ENCODE measurements around the gene SPIB. TPM values are rescaled to one million over a fixed set of nuclear protein-coding genes. Genes with fewer than 3 reads are reported as not detected.

SPIB gene
- total RNA-seq, 2 experiments from 2014 or later, result 1.6 TPM

DNA sequence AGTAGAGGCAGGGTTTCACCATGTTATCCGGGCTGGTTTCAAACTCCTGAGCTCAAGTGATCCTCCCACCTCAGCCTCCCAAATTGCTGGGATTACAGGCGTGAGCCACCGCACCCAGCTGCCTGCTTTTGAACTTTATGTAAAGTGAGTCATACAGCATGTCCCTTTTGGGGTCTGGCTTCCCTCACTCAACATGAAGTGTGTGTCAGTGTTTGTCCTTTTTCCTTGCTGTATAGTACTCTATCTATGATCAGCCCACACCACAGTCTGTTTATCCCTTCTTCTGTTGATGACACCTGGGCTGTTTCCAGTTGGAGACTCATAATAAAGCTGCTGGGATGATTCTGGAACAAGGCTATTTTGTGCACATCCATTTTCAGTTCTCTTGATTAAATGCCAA, 2.1 kb downstream of the SPIB start:
- Mint-ChIP-seq H3K36me3 (peaks cover 19% of the 10 kb centered on the region), H3K4me3 (no peak overlapping the region), H3K9me3 (no peaks in the 10 kb centered on the region), H3K27ac (no peak overlapping the region), H3K4me1 (peaks cover 11% of the 10 kb centered on the region), H3K27me3 (peaks cover 38% of the 10 kb centered on the region)
- DNase-seq, result no peak

DNA sequence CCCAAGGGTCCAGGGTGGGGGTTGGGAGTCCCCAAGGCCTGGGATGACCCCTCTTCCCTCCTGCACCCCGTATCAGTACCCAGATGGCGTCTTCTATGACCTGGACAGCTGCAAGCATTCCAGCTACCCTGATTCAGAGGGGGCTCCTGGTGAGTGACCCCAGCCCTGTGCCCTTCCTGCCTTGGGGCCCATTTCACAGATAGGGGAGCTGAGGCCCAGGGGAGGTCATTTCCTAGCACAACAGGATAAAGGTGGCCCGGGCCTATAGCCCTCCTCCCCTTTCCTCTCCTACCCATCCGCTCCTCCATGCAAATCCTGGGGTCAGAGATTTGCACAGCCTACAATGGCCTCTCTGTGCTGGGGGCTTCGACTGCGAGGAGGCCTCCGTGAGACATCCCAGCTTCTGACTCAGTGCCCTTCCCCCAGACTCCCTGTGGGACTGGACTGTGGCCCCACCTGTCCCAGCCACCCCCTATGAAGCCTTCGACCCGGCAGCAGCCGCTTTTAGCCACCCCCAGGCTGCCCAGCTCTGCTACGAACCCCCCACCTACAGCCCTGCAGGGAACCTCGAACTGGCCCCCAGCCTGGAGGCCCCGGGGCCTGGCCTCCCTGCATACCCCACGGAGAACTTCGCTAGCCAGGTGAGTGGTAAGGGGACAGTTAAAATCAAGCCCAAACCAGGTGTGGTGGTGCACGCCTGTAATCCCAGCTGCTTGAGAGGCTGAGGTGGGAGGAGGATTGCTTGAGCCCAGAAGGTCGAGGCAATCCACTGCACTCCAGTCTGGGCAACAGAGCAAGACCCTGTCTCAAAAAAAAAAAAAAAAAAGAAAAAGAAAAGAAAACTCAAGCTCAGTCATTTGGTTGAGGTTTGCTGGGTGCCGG, 3.9 kb downstream of the SPIB start:
- Mint-ChIP-seq H3K4me1 (peaks cover 11% of the 10 kb centered on the region), H3K36me3 (peaks cover 16% of the 10 kb centered on the region), H3K4me3 (no peak overlapping the region), H3K27me3 (peaks cover 38% of the 10 kb centered on the region), H3K9me3 (no peaks in the 10 kb centered on the region), H3K27ac (no peak overlapping the region)
- DNase-seq, result no peak

DNA sequence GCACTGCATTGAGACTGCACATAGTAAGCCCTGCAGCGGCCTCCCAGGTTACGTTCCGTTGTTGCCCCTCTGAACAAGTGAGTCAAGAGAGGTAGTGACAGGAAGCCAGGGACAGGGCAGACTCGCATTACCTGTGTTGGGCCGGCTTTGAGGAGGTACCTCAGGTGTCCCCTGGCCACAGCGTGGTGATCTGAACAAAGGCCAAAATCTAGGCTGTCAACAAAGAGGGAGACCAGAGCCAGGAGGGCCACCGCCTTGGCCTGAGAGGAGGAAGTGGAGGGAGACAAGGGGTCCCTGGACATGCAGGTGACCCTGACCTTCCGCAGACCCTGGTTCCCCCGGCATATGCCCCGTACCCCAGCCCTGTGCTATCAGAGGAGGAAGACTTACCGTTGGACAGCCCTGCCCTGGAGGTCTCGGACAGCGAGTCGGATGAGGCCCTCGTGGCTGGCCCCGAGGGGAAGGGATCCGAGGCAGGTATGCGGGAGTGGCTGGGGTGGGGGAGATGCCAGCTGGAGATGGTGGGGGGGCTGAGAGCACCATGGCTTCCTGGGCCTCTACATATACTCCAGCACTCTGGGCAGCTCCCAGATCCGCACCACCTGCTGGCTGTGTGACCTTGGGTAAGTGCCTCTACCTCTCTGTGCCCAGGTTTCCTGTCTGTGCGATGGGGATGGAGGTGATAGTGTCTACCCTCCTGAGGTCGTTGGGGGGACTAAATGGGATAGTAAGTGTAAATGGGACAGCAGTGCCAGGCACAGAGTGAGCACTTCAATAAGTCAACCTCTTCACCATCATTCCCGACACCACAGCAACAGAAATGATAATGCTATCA, 4.8 kb downstream of the SPIB start:
- Mint-ChIP-seq H3K36me3 (peaks cover 16% of the 10 kb centered on the region), H3K4me3 (no peak overlapping the region), H3K4me1 (peaks cover 11% of the 10 kb centered on the region), H3K27me3 (peaks cover 34% of the 10 kb centered on the region), H3K27ac (no peak overlapping the region), H3K9me3 (no peaks in the 10 kb centered on the region)
- DNase-seq, result no peak

DNA sequence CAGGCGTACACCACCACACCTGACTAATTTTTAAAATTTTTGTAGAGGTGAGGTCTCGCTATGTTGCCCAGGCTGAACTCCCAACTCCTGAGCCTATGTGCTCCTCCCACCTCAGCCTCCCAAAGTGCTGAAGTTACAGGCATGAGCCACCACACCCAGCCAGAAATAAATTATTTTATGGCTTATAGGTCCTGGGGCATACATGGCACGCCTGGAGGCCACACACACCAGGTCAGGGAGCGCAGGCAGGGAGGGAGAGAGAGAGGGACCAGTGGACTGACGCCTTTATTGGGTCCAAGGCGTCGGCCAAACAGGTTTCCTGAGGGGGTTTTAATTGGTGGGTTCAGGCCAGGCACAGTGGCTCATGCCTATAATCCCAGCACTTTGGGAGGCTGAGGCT, 6.8 kb downstream of the SPIB start:
- no peak for DNase-seq
- Mint-ChIP-seq H3K36me3 (peaks cover 8% of the 10 kb centered on the region), H3K4me3 (no peak overlapping the region), H3K4me1 (peaks cover 1% of the 10 kb centered on the region), H3K27ac (no peak overlapping the region), H3K9me3 (no peaks in the 10 kb centered on the region), H3K27me3 (peaks cover 32% of the 10 kb centered on the region)

DNA sequence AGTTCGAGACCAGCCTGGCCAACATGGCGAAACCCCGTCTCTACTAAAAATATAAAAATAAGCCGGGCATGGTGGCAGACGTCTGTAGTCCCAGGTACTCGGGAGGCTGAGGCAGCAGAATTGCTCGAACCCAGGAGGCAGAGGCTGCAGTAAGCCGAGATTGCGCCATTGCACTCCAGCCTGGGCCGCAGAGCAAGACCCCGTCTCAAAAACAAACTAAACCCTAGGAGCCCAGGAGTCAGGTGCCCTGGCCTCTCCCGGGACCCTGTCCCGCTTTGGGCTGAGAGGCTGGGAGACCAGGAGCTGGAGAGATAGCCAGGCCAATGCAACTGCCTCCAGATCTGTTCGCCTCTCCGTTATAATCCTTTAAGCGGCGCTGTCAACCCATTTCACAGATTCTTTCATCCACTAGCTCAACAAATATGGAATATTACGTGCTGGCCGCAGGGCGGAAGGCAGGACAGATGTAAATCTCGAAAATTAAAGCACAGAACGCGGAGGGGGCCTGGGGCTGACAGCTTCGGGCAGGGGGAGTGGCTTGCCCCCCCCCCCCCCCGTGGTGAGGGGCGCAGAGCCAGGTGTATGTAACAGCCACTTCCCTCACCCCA, 8.7 kb downstream of the SPIB start:
- Mint-ChIP-seq H3K9me3 (no peaks in the 10 kb centered on the region), H3K27me3 (peaks cover 27% of the 10 kb centered on the region), H3K27ac (no peak overlapping the region), H3K36me3 (no peaks in the 10 kb centered on the region), H3K4me1 (peaks cover 13% of the 10 kb centered on the region), H3K4me3 (no peak overlapping the region)
- no peak for DNase-seq

DNA sequence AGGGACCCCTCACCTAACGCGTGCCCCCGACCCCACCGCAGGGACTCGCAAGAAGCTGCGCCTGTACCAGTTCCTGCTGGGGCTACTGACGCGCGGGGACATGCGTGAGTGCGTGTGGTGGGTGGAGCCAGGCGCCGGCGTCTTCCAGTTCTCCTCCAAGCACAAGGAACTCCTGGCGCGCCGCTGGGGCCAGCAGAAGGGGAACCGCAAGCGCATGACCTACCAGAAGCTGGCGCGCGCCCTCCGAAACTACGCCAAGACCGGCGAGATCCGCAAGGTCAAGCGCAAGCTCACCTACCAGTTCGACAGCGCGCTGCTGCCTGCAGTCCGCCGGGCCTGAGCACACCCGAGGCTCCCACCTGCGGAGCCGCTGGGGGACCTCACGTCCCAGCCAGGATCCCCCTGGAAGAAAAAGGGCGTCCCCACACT, 9.3 kb downstream of the SPIB start:
- DNase-seq, result no peak
- Mint-ChIP-seq H3K27ac (no peak overlapping the region), H3K4me3 (no peak overlapping the region), H3K4me1 (peaks cover 13% of the 10 kb centered on the region), H3K27me3 (peaks cover 31% of the 10 kb centered on the region), H3K36me3 (no peaks in the 10 kb centered on the region), H3K9me3 (no peaks in the 10 kb centered on the region)

DNA sequence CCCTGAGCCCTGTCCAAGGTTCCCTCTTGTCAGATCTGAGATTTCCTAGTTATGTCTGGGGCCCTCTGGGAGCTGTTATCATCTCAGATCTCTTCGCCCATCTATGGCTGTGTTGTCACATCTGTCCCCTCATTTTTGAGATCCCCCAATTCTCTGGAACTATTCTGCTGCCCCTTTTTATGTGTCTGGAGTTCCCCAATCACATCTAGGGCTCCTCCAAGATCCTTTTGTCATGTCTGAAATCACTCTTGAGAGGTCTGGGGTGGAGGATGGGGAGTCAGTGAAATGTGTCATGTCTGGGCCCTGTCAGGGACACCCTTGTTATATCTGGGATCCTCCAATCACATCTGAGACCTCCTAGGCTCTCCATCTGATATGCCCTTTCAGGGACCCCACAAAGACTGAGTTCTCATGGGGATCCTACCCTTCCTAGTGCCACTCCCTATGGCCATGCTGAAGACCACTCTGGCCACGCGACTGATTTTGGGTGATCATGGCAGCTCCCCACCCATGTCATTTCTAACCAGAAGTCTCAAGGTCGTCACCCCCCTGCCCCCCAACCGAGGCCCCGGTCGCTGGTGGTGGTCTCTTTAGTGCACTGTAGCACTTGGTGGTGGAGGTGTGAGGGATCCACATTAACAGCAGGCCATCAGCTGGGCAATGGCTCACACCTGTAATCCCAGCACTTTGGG, 10.2 kb downstream of the SPIB start:
- no peaks in the 10 kb centered on the region for H3K36me3 Mint-ChIP-seq
- no peak overlapping the region for H3K4me3 Mint-ChIP-seq
- H3K27ac Mint-ChIP-seq, result no peak overlapping the region
- peaks cover 13% of the 10 kb centered on the region for H3K4me1 Mint-ChIP-seq
- H3K27me3 Mint-ChIP-seq, result peaks cover 34% of the 10 kb centered on the region
- H3K9me3 Mint-ChIP-seq, result no peaks in the 10 kb centered on the region
- DNase-seq, result no peak

DNA sequence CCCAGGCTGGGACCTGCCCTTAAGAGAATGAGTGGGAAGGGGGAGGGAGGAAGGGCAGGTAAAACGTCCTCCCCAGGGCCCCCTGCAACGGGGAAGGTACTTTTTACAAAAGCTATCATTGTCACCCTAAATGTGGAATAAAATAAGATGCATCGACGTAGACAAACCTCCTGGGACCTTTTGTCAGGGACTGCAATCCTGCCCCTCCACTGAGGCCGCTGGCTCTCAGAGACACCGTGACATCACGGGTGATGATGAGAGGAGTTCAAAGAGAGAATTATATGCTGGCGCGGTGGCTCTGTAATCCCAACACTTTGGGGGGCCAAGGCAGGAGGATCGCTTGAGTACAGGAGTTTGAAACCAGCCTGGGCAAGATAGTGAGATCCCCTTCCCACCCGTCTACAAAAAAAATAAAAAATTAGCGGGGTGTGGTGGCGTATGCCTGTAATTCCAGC, 12.2 kb downstream of the SPIB start:
- Mint-ChIP-seq H3K4me1 (peaks cover 13% of the 10 kb centered on the region), H3K36me3 (no peaks in the 10 kb centered on the region), H3K27ac (peak overlapping the region; percentile 77), H3K27me3 (peaks cover 34% of the 10 kb centered on the region), H3K9me3 (no peaks in the 10 kb centered on the region), H3K4me3 (peak overlapping the region; percentile 83)
- DNase-seq, result no peak

DNA sequence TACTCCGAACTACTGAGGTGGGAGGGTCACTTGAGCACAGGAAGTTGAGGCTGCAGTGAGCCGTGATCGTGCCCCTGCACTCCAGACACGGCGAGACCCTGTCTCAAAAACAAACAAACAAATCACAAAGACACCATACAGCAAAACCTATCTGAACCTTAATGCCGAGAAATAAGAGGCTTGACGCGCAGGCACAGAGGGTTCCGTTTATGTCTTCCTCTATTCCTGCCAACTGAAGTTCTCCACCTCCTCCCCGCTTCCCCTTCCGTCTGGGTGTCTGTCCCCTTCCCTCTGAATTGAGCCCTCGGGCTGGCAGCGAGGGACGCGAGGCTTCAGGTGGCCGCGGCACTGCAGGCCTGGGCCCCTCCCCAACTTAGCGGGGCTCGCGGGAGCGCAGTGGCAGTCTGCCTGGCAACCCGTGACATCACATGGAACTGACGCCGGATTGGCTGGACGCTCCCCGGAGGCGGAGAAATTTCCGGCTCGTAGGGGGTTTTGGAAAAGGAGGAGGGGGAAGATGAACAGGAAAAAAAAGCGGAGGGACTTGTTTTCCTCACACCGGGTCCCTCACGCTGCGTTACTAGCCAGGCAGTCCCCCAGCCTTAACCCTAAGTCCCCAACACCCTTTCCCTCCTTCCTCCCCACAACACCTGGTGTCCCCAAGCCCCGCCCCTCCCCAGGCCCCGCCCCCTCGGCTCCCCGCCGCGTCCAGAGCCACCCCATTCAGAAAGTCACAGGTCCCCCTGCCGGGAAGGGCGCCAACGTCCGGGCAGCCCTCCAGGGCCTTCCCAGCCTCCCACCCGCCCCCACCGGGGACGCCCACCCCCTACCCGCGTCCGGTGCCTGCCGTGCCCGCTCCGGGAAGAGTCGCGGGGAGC, 12.8 kb downstream of the SPIB start:
- Mint-ChIP-seq H3K4me3 (peak overlapping the region; percentile 83), H3K4me1 (peaks cover 13% of the 10 kb centered on the region), H3K9me3 (no peaks in the 10 kb centered on the region), H3K36me3 (no peaks in the 10 kb centered on the region), H3K27me3 (peaks cover 34% of the 10 kb centered on the region), H3K27ac (peak overlapping the region; percentile 77)
- peak; percentile 84 for DNase-seq

DNA sequence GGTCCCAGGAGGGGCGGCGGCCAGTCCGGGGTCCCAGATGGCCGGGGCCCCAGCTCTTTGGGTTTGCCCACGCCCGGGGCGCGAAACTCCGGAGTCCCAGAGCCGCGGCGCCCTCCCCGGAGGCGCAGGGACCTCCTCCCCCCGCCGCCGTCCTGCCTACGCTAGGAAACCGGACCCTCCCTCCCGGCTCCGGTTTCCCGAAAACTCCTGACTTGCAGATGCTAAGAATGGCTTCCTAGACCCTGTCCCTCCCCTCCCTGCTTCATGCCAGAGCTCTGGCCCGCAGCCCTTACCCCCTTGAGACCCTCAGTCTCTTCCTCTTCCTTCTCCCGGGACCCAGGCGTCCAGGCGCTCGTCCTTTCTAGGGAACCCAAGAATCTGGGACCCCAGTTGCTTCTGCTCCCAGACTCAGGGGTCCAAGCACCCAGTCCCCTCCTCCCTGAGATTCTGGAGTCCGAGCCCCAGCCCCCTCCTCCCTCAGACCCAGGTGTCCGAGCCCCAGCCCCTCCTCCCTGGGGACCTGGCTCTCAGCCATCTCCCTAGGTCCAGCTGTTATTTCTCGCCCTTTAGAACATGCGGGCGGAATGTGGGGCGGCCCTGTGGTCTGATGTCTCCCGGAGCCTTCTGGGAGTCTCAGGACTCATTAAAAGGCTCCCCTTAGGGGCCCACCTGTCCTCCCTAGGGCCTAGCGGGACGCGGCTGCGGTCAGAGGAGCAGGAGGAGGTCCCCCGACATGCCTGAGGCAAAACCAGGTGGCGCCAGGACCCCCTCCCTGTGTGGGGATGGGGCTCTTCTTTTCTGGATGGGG, 13.7 kb downstream of the SPIB start, which contains the start of gene MYBPC2:
MYBPC2 (plus strand) TSS at position 672 of the 808 bp plus-strand sequence; CDS start at position 734, 62 bp downstream.
- peak within 1 kb of the TSS; percentile 77 for H3K27ac Mint-ChIP-seq
- peaks cover 13% of the 10 kb centered on the region for H3K4me1 Mint-ChIP-seq
- H3K27me3 Mint-ChIP-seq, result peaks cover 34% of the 10 kb centered on the region
- H3K9me3 Mint-ChIP-seq, result no peaks in the 10 kb centered on the region
- DNase-seq, result no peak
- H3K4me3 Mint-ChIP-seq, result peak within 1 kb of the TSS; percentile 83
- H3K36me3 Mint-ChIP-seq, result no peaks in the 10 kb centered on the region

DNA sequence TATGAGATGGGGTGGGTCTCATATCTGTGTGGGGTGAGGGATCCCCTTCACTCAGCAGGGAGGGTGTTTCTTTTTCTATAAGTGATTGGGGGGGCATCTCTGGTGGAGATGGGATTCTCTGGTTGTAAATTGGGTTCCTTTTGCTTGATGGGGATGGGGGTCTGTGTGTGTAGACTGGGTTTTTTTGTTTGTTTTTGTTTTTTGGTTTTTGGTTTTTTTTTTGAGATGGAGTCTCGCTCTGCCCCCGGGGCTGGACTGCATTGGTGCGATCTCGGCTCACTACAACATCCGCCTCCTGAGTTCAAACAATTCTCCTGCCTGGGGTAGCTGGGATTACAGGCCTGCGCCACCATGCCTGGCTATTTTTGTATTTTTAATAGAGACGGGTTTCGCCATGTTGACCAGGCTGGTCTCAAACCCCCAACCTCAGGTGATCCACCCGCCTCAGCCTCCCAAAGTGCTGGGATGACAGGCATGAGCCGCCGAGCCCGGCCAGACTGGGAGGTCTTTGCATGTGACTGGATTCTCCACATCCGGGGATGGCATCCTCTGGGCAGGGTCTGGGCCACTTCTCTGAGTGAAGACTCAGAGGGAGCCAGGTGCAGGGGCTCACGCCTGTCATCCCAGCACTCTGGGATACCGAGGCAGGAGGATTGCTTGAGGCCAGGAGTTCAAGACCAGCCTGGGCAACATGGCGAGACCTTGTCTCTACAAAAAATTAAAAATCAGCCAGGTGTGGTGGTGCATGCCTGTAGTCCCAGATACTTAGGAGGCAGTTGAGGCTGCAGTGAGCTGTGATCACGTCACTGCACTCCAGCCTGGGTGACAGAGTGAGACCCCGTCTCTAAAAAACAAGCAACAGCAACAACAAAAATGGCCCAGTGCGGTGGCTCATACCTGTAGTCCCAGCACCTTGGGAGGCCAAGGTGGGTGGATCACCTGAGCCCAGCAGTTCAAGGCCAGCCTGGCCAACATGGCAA, 14.8 kb downstream of the SPIB start:
- DNase-seq, result no peak
- H3K9me3 Mint-ChIP-seq, result no peaks in the 10 kb centered on the region
- peak overlapping the region; percentile 16 for H3K4me3 Mint-ChIP-seq
- no peak overlapping the region for H3K27ac Mint-ChIP-seq
- H3K4me1 Mint-ChIP-seq, result peaks cover 13% of the 10 kb centered on the region
- peaks cover 34% of the 10 kb centered on the region for H3K27me3 Mint-ChIP-seq
- H3K36me3 Mint-ChIP-seq, result no peaks in the 10 kb centered on the region

DNA sequence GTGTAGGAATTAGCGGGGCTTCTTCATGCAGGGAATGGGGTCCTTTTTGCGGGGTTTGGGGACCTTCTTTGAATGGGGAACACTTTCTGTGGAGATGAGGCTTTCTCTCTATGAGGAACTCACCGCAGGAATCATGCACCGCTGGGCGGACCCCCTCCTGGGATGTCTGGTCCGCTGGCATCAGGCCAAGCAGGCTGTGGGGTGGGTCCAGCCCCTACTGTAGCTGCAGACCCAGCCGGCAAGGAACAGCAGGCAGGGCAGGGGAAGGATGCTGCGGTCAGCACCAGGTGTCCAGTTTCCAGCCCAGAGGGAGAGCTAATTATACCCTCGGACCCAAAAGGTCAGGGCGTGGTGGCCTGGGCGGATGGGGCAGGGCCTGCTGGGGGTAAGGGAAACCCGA, 15.8 kb downstream of the SPIB start:
- Mint-ChIP-seq H3K4me3 (no peak overlapping the region), H3K9me3 (no peaks in the 10 kb centered on the region), H3K36me3 (no peaks in the 10 kb centered on the region), H3K4me1 (peaks cover 11% of the 10 kb centered on the region), H3K27ac (no peak overlapping the region), H3K27me3 (peaks cover 29% of the 10 kb centered on the region)
- no peak for DNase-seq

All from activated naive CD8-positive, alpha-beta T cell treated with anti-CD3 and anti-CD28 coated beads for 36 hours (primary cell).